ENCODE data around the gene TTN.

The TTN gene

GRCh38 chr2:178650554-178650953, 156.7 kb downstream of the TTN start:
- DNase-seq (ENCODE audit: low read depth) = no peak

DNA sequence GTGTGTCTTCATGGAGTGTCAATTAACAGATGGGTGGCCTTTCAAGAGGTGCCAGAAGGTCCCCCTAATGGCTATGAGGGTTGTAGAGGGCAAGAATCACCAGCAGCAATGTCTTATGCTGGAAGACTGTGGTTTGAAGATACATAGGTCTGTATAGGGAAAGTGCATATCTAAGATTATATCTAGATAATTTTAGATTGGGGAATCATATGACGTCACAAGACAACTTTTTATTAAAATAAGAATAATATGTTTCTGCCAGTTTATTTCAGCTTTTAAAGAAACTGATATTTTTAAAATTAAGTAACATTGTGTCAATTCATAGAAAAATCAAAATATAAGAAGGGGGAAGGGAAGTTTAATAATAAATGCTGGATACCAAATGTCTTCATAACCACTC, 162.3 kb downstream of the TTN start:
- no peak for DNase-seq (ENCODE audit: low read depth)

DNA sequence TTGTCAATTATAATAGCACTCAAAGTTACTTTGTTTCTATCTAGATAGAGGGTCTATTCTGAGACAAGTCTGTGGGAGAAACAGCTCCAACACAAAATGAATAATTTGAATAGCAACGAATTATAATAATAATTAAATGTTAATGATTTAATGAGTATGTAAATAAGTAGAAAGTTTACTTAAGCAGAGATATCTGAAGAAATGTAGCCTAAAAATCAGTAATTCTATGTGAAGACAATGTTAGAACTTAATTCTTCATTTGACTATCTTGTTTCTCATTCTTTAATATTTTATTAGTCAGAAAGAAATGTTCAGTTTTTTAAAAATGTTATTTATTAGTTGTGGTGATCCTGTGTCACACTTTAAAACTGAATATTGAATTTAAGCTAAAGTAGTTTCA, 165.7 kb downstream of the TTN start:
- no peak for DNase-seq (ENCODE audit: low read depth)

GRCh38 chr2:178635897-178636296, 171.3 kb downstream of the TTN start:
- DNase-seq (ENCODE audit: low read depth) = no peak

DNA sequence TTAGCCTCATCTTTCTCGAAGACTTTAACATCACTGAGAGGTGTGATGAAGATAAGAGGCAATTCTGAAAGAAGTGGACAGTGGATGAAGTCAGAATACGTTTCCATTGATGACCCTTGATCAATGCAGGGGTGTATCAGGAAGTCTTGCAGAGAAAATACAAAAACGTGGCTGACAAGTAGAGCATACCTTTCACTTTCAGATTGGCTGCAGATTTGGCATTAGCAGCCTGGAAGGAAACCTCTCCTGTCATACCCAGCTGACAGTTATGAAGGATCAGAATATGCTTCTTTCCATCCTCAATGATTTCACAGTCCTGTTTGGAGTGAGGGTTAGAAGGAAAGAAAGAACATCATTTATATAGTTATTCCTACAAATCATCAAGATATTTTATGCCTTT, 174.5 kb downstream of the TTN start:
- DNase-seq (ENCODE audit: low read depth) = no peak

- no peak for DNase-seq (ENCODE audit: low read depth)
Observed at GRCh38 chr2:178630581-178630980, 176.6 kb downstream of the TTN start.

DNA sequence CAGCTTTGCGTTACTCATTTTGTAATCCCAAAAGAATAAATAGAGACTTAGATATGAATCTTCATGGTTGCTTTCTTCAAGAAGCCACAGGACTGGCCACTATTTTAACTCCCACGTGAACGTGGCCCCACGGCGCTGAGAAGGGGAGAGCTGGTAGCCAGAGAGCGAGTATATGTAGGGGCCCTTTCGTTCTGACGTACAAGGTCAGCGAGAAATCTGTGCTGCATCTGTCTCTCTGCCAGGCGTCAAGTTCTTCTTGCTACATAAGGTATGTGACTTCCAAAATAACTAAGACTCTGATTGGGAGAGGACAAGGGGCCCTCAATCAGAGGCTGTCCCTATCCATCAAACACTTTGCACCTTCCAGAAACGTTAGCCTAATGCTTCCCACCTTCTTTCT, 177.8 kb downstream of the TTN start:
- DNase-seq (ENCODE audit: low read depth) = no peak

GRCh38 chr2:178628605-178629004, 178.6 kb downstream of the TTN start:
- no peak for DNase-seq (ENCODE audit: low read depth)

DNA sequence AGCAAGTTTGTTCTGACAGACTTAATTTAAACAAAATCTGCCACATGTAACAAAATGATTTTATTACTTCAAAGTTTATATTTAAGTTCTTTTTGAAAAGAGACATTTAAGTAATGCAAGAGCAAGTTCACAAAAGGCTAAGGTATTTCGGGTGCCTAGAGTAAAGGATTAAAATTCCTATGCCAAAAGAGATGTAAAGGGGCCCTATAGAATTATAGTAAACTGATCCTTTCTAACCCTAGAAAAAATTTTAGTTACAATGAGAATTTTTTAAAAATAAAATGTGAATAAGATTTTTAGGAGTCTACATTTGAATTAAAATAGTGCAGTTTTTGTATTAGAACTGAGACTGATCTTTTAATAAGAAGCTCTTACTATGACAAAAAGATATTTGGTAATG, 179.8 kb downstream of the TTN start:
- DNase-seq (ENCODE audit: low read depth) = no peak

DNA sequence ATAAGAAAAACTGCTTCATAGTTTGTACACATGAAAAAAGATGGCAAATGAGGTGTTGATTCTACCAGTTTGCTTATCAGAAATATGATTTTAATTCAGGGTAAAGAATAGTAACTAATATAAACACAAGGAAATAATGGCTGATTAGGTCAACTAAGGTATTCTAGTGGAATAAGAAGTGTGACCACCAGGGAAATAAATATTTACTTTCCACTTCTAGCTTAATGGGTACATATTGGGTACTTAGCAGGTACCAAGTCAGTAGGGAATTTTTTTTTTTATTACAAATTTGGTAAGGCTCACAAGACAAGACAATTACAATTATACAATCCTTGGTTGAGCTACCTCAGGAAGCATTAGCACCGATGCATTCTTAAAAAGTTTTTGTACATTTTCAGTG, 191.3 kb downstream of the TTN start:
- no peak for DNase-seq (ENCODE audit: low read depth)

GRCh38 chr2:178602901-178603300, 204.3 kb downstream of the TTN start:
- no peak for DNase-seq (ENCODE audit: low read depth)

DNA sequence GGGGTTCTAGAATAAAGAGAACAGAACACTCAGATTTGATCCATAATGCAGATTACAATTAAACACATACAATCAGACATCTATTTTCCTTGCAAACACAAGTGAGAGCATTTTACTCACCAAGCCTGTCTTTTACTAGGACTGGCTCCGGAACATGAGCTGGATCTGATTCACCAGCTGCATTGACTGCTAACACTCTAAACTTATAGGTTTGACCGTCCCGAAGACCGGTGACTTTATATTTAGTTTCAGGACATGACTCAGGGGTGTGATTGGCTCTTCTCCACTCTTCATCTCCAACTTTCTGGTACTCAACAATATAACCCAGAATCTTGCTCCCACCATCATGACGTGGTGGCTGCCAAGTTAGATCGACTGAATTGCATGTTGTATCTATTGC, 214.6 kb downstream of the TTN start:
- DNase-seq (ENCODE audit: low read depth) = no peak

GRCh38 chr2:178589335-178589734, 217.9 kb downstream of the TTN start:
- no peak for DNase-seq (ENCODE audit: low read depth)

GRCh38 chr2:178584666-178585065, 222.6 kb downstream of the TTN start:
- DNase-seq (ENCODE audit: low read depth) = no peak

- peak; percentile 21 for DNase-seq (ENCODE audit: low read depth)
Observed at GRCh38 chr2:178579006-178579405, 228.2 kb downstream of the TTN start.

DNA sequence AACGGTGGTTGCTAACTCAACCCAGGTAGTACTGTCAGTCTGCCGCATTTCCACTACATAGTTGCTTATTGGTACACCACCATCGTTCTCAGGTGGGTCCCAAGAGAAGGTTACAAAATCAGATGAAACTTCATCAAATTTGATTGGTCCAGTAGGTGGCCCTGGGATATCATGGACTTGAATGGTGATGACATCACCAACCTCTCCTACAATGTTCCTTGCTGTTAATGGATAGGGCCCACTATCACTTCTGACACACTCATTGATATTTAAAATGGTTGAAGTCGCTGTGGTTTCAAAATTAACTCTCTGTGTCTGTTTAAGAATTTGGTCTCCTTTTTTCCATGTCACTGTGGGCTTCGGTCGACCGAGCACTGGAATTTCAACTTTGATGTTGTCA, 232.4 kb downstream of the TTN start:
- DNase-seq (ENCODE audit: low read depth) = no peak

DNA sequence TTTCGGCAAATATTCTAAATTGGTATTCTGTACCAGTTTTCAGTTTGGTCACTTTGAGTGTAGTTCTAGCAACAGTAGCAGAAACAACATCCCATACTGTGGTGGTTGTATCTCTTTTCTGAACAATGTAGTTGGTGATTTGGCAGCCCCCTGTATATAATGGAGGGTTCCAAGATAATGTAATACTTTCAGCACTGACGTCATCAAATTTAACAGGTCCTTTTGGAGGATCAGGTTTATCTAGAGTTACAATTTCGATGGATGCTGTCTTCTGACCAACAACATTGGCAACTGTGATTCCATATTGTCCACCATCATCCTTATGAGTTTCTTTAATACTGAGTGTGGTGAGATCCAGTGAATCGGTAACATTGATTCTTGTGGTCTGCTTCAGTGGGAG, 239.0 kb downstream of the TTN start:
- DNase-seq (ENCODE audit: low read depth) = no peak

GRCh38 chr2:178553047-178553446, 254.2 kb downstream of the TTN start:
- peak; percentile 94 for DNase-seq (ENCODE audit: low read depth)

GRCh38 chr2:178550352-178550751, 256.9 kb downstream of the TTN start:
- no peak for DNase-seq (ENCODE audit: low read depth)

DNA sequence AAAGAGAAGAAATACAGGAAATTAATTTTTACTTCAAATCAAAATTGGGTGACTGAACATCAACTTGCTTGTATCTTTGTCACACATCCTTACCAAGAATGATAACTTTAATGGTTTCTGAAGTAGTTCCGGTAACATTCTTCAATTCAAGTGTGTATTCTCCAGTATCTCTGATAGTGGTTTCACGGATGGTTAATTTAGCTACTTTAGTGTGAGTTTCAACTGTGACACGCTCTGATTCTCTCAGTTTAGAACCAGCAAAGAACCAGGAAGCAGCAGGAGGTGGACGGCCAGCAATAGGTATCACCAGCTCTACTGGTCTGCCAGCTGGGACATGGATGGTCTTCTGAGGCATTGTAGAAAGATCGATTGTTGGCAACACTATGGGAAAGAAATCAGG, 264.7 kb downstream of the TTN start:
- no peak for DNase-seq (ENCODE audit: low read depth)

GRCh38 chr2:178542161-178542560, 265.1 kb downstream of the TTN start:
- no peak for DNase-seq (ENCODE audit: low read depth)

- no peak for DNase-seq (ENCODE audit: low read depth)
Observed at GRCh38 chr2:178536037-178536436, 271.2 kb downstream of the TTN start.

DNA sequence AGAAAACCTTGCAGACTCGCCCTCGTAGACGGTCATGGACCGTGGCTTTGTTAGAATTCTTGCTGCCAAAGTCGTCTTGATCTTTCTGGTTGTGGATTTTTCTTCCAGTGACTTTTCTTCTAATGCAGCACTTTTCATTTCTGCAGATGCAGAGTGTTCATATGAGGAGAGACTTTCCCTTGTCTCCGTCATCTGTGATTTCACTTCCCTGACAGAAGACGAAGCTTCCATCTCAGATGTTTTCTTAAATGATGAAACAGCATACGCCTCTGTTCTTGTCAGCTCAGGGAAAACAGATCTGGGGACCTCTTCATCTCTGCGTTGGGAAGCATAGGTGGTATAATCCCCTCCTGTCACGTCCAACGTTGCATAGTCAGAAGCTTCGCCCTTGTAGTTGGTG, 276.1 kb downstream of the TTN start:
- no peak for DNase-seq (ENCODE audit: low read depth)

GRCh38 chr2:178530625-178531142, 276.5 kb downstream of the TTN start:
- peak; percentile 31 for DNase-seq (ENCODE audit: low read depth)

- no peak for DNase-seq (ENCODE audit: low read depth)
Observed at GRCh38 chr2:178530131-178530530, 277.1 kb downstream of the TTN start.

Data from iris pigment epithelial cell (primary cell).